Measurements from ENCODE around the gene TIMM8A.
A peak's percentile ranks its signal among the peaks of the same experiment; 100 is the strongest.

The TIMM8A gene

GRCh38 chrX:101390664-101391525 lies 42.4 kb upstream of the TIMM8A start, which contains the start of gene RPL36A:
TSS of gene RPL36A (plus strand) at chrX:101391011. CDS start at chrX:101391044, 33 bp downstream.
- Histone ChIP-seq H3K4me1 (ENCODE audit: control insufficient read depth, low read length) (peaks cover 45% of the 10 kb centered on the region), H3K36me3 (ENCODE audit: control insufficient read depth, low read length) (peaks cover 49% of the 10 kb centered on the region), H3K27me3 (ENCODE audit: control insufficient read depth, low read length) (no peaks in the 10 kb centered on the region), H3K4me2 (ENCODE audit: low read length) (peak within 1 kb of the TSS; percentile 96), H3F3A (ENCODE audit: control insufficient read depth, insufficient read depth) (peaks cover 42% of the 10 kb centered on the region), H3K4me3 (ENCODE audit: low read length) (peak within 1 kb of the TSS; percentile 90), H3K9me2 (replicated peaks; ENCODE audit: control insufficient read depth, low read length) (no peaks in the 10 kb centered on the region), H3K9me3 (ENCODE audit: control insufficient read depth, insufficient read depth, low read length) (no peaks in the 10 kb centered on the region), H3K27ac (ENCODE audit: low read depth, low read length) (peak within 1 kb of the TSS; percentile 90), H4K20me1 (ENCODE audit: control insufficient read depth, insufficient read depth, low read depth, low read length) (no peaks in the 10 kb centered on the region), H3K79me2 (ENCODE audit: control insufficient read depth, low read length) (peaks cover 52% of the 10 kb centered on the region)
- TF ChIP-seq CTCF (IDR thresholded peaks at IDR 0.05; ENCODE audit: low read depth, low read length, poor library complexity, severe bottlenecking) (peak; percentile 64), EZH2phosphoT487 (IDR thresholded peaks at IDR 0.05; ENCODE audit: borderline replicate concordance, low read length) (no peak)

- H4K20me1 ChIP-seq (ENCODE audit: control insufficient read depth, insufficient read depth, low read depth, low read length), result no peaks in the 10 kb centered on the region
- H3K27ac ChIP-seq (ENCODE audit: low read depth, low read length), result no peak overlapping the region
- H3K4me3 ChIP-seq (ENCODE audit: low read length), result no peak overlapping the region
- H3F3A ChIP-seq (ENCODE audit: control insufficient read depth, insufficient read depth), result peaks cover 25% of the 10 kb centered on the region
- no peaks in the 10 kb centered on the region for H3K9me2 ChIP-seq (replicated peaks; ENCODE audit: control insufficient read depth, low read length)
- H3K79me2 ChIP-seq (ENCODE audit: control insufficient read depth, low read length), result peaks cover 71% of the 10 kb centered on the region
- peaks cover 48% of the 10 kb centered on the region for H3K4me1 ChIP-seq (ENCODE audit: control insufficient read depth, low read length)
- H3K4me2 ChIP-seq (ENCODE audit: low read length), result 0 out of 2 replicates have a peak overlapping the region, but pooled peaks have one; percentile 92
- H3K36me3 ChIP-seq (ENCODE audit: control insufficient read depth, low read length), result peaks cover 35% of the 10 kb centered on the region
- no peak for TF ChIP-seq CTCF (IDR thresholded peaks at IDR 0.05; ENCODE audit: low read depth, low read length, poor library complexity, severe bottlenecking)
- no peak for TF ChIP-seq EZH2phosphoT487 (IDR thresholded peaks at IDR 0.05; ENCODE audit: borderline replicate concordance, low read length)
- H3K9me3 ChIP-seq (ENCODE audit: control insufficient read depth, insufficient read depth, low read length), result no peaks in the 10 kb centered on the region
- H3K27me3 ChIP-seq (ENCODE audit: control insufficient read depth, low read length), result no peaks in the 10 kb centered on the region
Observed at GRCh38 chrX:101388604-101389003, 40.1 kb upstream of the TIMM8A start.

DNA sequence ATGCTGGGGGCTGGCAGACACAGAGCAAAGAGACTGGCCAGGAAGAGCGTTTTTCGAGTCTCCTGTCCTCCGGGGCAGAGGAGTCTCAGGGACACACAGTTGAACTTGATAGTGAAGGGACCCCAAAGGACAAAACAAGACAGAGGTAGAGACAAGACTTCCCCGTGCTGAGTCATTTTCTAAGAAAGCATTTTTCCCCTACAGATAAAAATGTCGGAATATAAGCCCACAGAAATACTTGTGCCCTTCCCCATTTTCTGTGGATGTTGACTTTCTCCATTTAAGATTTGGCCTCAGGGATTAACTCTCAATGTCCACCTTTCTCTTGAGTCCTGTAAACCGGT lies 38.0 kb upstream of the TIMM8A start:
- H3K9me3 ChIP-seq (ENCODE audit: control insufficient read depth, insufficient read depth, low read length), result no peaks in the 10 kb centered on the region
- H3K27ac ChIP-seq (ENCODE audit: low read depth, low read length), result peak overlapping the region; percentile 87
- peaks cover 73% of the 10 kb centered on the region for H3K79me2 ChIP-seq (ENCODE audit: control insufficient read depth, low read length)
- peaks cover 6% of the 10 kb centered on the region for H3F3A ChIP-seq (ENCODE audit: control insufficient read depth, insufficient read depth)
- H3K27me3 ChIP-seq (ENCODE audit: control insufficient read depth, low read length), result no peaks in the 10 kb centered on the region
- TF ChIP-seq CTCF (IDR thresholded peaks at IDR 0.05; ENCODE audit: low read depth, low read length, poor library complexity, severe bottlenecking) (no peak), EZH2phosphoT487 (IDR thresholded peaks at IDR 0.05; ENCODE audit: borderline replicate concordance, low read length) (no peak)
- H3K4me1 ChIP-seq (ENCODE audit: control insufficient read depth, low read length), result peaks cover 43% of the 10 kb centered on the region
- H3K36me3 ChIP-seq (ENCODE audit: control insufficient read depth, low read length), result peaks cover 27% of the 10 kb centered on the region
- H4K20me1 ChIP-seq (ENCODE audit: control insufficient read depth, insufficient read depth, low read depth, low read length), result no peaks in the 10 kb centered on the region
- peak overlapping the region; percentile 98 for H3K4me3 ChIP-seq (ENCODE audit: low read length)
- H3K4me2 ChIP-seq (ENCODE audit: low read length), result peak overlapping the region; percentile 93
- H3K9me2 ChIP-seq (replicated peaks; ENCODE audit: control insufficient read depth, low read length), result no peaks in the 10 kb centered on the region

Data from DOHH2 (cell line).